HG03565 (cell line): ENCODE results near the gene AKR1C2.
"Not testable (repeated sequence)": the region's sequence is repeated elsewhere in the genome, so short reads cannot be mapped to it uniquely, and the experiment has no call there.

Experiments used
- ATAC-seq: cut with Tn5 transposase; IDR thresholded peaks from one replicate; pipeline ENCODE4 v1.9.1; 2021; ENCODE audit warnings: mild to moderate bottlenecking, moderate library complexity; ENCODE audit not compliant: unreplicated experiment

Gene AKR1C2

DNA sequence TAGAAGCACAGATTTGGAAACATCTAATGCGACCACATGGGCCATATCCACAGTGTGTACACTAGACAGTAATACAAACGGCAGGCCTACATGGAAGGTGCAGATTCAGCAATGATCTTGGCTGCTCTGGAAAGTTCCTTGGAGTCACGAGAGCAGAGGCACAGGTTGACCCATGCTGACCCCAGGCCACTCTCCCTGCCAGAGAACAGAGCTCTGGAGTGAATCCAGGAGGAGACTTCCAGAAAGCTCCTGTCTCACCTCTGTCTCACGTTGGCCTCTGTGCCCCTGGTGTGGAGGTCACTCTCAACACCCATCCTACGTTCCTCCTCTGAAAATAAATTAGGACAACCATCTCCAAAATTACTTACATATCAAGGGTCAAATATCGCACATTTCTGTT is 12.2 kb downstream of the AKR1C2 start:
- not testable (repeated sequence) for ATAC-seq

DNA sequence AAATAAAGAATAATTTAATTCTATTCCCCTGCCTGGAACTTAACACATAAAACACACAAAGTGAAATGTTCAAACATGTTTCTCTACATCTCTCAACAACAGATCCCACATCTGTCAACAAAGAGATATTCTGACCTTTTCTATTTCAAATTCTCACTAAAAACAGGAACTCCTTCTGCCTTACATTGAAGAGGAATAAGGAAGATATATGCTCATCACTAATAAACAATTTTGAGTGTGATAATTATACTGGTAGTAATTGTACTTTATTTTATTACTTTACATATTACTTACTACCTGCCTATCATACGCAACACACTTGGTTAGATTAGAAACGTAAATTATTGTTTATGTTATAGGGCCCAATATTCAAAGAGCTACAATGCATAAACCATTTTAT is 13.4 kb downstream of the AKR1C2 start:
- ATAC-seq: no peak

DNA sequence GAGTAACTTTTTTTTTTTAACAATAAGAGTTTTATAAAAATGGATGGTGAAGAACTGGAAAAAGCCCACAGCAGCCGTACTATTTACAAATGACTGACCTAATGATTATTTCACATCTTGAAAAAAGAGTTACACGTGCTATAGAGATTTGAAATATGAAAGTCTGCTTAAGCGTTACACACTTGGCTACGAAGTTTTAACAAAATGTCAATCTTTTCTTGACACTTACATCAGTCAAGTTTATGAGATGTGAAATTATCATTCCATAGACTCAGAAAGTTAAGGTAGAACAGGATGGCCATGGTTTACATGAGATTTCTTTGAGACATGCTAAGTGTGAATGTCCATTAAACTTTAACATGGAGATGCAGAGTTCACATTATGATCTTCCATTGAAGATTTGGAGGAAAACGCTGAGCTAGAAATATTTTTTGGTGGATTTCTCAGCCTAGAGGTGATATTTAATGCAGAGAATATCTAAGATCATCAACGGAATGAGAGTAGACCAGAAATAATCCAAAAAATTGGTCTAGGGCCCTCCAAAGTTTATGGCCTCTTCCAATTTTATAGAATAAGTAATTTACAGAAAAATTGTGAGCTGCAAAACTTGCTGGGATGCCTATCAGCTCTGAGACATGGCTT is 15.5 kb downstream of the AKR1C2 start:
- ATAC-seq: not testable (repeated sequence)

DNA sequence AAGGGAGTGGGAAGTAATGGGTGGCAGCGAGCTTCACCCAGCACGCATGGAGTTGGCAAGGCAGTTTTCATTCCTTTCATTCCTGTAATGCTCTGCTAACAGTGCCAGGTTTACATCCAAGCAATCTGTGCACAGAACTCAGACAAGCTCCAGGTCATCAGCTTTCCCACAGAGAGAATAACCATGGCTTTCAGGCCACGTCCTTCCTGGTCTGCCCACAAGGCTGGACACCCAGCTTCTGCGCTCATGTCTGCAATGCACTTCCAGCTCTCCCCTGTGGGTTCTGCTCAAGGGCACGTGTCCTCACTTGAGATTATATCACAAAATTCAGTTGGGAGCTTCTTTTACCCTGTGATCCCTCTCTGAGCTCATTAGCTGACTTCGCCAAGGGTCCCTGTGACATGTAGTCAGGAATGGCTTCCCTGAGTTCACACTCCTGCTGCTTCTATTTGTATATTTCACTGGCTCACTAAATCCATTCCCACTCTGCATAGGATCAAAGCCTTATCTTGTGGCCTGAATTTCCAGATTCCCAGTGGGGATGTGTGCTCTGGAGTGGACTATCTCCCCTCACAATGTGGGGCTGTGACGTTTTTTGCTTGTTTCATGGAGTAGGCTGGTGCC is 18.6 kb downstream of the AKR1C2 start:
- ATAC-seq: no peak

DNA sequence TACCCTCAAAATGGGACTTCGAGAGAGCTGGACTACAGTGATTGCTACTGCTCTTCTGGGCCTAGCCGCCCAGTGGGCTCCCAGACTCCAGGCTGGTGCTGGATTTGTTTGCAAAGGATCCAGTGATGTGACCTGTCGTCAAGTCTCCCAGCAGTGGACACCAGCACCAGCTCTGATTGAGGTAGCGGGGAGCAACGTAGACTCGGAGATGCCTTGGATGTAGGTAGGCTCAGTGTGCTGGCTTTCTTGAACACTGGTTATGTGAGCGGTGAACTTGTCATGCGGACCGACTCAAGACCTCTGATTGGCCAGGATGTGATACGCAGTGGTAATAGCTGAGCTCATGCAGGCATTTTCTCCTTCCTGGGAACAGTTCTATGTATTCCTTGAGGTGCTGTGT is 19.4 kb downstream of the AKR1C2 start:
- ATAC-seq: no peak

DNA sequence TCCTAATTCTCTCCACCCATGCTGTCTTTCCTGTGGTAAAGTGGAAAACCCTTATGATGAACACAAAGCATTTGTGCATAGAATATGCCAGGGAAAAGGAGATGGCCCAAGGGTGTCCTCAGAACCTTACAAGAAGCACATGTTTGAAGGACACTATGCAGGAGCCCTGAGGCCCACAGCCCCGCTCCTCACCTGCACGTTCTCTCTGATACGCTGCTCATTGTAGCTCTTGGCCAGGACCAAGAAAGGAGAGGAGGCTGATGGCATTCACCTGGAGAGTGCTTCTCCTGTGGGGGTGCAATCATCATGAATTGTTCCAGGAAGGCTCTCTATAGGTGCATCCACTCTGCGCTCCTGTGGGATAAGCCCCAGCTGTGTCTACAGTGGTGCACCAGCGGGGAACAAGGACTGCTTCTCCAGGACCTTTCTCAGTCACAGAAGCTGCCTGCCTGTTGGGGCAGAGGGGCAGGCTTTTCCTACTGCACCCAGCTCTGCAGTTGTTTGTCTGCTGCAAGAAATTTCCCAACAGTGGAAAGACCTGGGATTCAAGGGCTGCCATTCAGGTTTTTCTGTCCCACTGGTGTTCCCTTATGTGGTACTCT is 19.9 kb downstream of the AKR1C2 start:
- no peak for ATAC-seq

DNA sequence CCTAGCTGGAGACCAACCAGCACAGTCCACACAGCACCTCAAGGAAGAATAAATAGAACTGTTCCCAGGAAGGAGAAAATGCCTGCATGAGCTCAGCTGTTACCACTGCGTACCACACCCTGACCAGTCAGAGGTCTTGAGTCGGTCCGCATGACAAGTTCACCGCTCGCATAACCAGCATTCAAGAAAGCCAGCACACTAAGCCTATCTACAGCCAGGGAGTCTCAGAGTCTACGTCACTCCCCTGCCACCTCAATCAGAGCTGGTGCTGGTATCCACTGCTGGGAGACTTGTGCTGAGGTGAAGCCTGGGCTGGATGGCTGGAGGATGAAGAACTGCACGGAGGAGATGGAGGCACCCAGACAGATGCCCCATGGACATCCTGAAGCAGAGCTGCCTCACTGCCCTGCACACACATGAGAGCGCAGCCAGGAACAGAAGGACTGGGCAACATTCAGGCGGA is 20.9 kb downstream of the AKR1C2 start:
- ATAC-seq: no peak

DNA sequence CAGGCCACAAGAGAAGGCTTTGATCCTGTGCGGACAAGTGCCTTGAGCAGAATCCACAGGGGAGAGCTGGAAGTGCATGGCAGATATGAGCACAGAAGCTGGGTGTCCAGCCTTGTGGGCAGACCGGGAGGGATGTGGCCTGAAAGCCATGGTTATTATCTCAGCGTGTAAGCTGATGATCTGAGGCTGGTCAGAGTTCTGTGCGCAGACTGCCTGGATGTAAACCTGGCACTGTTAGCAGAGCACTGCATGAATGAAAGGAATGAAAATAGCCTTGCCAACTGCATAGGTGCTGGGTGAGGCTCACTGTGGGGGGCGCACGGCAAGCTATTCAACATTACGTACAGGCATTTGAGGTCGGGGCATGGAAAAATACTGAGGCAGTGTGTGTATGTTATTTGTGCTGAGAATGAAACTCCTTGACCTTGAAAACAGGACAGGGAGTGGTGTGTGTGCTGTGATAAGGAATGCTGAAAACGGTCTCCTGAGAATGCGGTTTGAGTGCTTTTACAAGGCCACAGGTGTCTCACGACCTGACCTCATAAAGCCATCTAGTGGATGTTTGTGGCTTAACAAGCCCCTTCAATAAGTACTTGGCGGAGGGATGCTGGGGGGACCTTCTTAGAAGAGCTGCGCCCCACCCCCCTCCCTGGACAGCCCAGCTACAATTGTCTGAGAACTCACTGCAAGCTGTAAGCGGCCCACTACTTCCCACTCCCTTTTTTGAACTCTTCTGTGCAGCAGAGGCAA is 21.8 kb downstream of the AKR1C2 start:
- ATAC-seq: no peak

DNA sequence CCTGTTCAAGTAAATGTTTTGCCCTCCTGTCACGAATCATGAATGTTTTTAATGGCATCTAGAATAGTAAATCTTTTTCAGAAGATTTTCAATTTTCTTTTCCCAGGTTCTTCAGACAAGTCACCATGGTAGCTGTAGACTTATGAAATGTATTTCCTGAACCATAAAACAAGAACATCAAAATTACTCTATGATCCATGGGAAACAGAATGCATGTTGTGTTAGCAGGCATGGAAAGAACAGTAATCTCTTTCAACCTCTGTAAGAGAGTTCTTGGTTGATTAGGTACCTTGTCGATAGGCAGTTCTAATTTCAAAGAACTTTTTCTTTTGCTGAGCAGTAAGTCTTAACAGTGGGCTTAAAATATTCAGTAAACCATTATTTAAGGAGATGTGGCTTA is 22.9 kb downstream of the AKR1C2 start:
- ATAC-seq: no peak

DNA sequence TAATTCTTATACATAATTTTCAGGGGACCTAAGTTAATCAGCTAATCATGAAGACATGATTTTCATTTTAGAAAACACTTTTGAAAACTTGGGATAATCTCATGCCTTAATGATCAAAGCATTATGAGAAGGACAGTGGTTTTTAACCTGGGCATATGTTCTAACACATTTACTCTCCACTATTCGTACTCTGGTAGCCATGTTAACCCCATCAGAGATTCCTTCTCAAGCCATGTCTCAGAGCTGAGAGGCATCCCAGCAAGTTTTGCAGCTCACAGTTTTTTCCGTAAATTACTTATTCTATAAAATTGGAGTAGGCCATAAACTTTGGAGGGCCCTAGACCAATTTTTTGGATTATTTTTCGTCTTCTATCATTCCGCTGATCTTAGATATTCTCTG is 24.8 kb downstream of the AKR1C2 start:
- ATAC-seq: no peak

DNA sequence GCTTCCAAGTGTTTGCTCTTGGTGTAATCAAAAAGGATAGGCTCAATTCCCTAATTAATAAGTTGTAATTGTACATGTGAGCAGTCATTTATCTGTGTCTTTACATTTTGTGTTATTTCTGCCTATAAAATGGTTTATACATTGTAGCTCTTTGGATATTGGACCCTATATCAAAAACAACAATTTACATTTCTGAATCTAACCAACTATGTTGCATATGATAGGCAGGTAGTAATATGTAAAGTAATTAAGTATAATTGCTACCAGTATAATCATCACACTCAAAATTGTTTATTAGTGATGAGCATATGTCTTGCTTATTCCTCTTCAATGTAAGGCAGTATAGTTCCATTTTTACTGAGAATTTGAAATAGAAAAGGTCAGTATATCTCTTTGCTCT is 26.6 kb downstream of the AKR1C2 start:
- no peak for ATAC-seq

DNA sequence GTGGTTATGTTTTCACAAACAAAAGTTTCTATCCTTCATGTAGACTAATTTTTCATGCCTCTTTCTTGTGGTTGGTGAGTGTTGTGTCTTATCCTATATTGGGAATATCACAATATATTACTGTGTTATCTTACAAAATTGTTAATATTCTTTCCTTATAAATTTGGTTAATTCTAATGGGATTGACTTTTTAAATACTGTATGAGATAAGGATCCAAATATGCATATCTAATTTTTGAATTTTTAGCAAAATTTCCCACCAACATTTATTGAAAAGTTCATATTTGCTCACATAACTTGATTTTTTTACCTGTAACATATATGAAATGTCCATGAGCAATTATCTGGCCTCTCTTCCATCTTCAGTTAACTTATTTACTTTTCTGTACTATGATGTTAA is 29.3 kb downstream of the AKR1C2 start:
- ATAC-seq: not testable (repeated sequence)

DNA sequence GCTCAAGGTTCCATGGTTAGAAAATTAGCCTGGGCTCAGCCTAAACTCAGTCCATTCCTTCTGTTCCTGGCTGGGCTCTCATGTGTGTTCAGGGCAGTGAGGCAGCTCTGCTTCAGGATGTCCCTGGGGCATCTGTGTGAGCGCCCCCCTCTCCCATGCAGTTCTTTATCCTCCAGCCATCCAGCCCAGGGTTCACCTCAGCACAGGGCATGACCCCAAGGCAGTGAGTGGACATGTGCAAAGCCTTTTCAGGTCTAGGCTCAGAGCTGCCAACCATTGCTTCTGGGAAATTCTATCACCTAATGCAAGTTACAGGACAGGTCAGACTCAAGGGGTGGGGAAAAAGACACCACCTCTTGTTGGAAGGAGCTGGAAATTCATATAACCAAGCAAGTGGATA is 30.4 kb downstream of the AKR1C2 start:
- not testable (repeated sequence) for ATAC-seq

DNA sequence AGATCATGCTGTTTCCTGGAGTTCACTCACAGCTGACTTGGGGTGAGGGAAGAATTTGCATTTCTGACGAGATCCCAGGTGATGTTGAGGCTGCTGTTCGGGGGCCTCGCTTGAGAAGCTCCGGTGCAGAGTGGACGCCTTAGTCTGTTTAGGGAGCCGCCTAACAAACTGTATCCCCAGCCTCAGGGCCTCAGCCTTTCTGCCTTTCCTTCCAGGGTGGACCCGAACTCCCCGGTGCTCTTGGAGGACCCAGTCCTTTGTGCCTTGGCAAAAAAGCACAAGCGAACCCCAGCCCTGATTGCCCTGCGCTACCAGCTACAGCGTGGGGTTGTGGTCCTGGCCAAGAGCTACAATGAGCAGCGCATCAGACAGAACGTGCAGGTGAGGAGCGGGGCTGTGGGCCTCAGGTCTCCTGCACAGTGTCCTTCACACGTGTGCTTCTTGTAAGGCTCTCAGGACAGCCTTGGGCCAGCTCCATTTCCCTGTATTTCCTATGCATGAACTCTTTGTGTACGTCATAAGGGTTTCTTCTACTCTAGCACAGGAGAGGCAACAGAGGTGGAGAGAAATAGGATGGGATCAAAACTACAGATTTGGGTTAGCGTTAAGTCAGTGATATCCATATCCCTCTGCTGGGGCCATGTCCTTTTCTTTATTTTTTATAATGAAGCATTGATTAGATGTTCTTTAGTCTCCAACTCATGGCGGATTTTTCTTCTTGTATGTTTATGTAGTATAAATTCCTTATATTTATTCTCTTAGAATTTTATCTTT is 31.1 kb downstream of the AKR1C2 start:
- not testable (repeated sequence) for ATAC-seq

DNA sequence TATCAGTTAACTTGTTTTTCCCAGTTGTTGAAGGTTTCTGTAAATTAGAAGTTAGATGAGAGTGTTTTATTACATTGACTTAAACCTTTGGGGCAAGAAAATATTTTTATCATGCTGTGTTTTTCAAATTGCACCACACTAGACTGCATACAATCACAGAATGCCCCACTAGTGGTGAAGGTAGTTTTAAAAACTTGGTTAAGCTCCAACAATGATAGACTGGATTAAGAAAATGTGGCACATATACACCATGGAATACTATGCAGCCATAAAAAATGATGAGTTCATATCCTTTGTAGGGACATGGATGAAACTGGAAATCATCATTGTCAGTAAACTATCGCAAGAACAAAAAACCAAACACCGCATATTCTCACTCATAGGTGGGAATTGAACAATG is 33.3 kb downstream of the AKR1C2 start:
- ATAC-seq: not testable (repeated sequence)

DNA sequence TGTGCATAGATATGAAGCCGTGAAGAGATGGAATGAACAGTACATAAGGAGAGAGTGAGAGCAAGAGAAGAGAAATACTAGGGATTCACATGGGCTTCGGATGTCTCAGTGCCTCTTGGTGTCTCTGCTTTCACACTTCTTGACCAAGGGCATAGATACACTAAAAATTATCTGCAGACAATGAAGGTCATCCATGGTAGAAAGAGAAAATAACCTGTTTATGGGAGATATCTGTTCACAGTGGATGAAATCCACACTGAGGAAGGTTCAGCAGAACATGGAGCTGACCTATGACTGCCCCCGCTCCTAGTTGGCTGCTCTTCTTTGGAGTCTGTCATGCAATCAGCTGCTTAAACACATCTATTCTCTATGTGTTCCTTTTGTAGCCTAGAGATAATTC is 34.4 kb downstream of the AKR1C2 start:
- ATAC-seq: not testable (repeated sequence)

DNA sequence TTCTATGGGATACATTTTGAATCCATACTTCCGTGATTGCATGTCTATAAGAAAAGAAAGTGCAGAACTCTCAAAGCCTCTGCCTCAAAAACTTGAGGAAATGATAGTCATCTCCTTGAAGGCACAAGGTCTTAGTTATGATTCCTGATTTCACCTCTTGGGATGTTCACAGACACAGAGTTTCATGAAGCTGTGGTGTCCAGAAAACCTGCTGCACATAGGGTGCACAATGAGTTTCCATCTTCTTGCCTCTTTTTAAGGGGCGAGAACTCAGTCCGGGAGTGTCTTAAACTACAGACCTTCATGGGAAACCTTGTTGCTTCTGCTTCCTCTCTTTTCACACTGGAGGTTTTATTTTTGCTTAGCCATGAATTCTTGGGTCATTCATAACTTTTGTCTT is 36.5 kb downstream of the AKR1C2 start:
- not testable (repeated sequence) for ATAC-seq

DNA sequence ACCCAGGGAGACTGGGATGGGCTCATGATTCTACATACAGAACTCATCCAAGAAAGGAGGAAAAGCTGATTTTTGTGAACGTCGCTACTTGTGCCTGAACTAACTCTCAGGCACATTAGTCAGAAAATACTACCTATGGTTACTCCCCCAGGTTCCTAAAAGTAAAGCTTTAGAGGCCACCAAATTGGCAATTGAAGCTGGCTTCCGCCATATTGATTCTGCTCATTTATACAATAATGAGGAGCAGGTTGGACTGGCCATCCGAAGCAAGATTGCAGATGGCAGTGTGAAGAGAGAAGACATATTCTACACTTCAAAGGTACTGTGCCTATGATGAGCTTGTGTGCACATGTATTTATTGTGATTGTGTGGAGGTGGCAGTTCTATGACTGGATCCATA is 37.9 kb downstream of the AKR1C2 start:
- not testable (repeated sequence) for ATAC-seq

DNA sequence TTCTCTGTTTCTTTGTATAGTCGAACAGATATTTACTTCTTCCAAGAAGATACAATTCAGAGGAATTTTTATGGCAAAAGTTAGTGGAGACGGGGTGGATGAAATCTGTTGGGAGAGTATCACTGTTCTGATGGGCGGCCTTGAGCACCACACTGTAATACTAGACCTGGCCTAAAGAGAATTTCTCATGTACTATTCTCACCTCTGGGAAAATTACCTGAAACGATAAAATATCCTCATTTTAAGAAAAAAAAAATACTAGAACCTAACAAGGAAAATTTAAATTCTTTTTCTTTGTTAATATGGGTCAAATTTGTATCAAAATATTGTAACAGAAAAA is 39.9 kb downstream of the AKR1C2 start:
- not testable (repeated sequence) for ATAC-seq

DNA sequence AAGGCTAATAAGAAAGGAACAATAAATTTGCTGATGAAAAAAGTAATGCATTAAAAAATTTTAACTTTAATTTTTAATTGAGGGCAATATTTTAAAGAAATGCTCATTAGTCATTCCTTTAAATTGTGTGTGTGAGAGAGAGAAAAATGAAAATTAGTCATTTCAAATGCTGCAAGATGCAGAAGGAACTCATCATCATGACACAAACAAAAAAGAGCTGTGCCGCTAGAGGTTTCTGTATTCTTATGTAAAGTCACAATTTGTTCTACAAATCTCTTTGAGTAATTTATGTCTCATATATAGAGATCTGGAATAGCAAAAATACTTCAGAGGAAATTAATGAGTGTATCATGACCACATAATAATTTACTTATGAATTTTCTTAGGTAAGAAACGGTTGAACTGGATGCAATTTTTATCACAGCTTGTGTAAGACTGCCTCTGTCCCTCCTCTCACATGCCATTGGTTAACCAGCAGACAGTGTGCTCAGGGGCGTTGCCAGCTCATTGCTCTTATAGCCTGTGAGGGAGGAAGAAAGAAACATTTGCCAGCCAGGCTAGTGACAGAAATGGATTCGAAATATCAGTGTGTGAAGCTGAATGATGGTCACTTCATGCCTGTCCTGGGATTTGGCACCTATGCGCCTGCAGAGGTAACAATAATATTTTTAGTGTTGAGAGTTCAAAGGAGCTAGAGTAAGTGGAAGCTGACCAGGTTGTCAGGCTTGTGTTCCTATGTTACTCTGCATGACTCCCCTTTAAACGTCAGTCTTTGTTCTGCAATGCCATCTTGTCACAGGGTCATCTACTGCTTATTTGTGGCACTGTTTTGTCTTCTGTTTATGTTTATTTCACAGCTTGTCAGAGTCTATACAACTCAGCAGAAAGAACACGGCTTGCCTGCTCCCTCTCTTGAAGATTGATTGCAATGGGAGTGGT is 40.5 kb downstream of the AKR1C2 start, which contains the start of gene AKR1C1:
Gene AKR1C1 (plus strand): TSS at position 540 of the 939 bp plus-strand sequence. CDS start 30 bp downstream, at position 570.
- not testable (repeated sequence) for ATAC-seq
